ENCODE measurements around the gene C1orf232. TPM values are rescaled to one million over a fixed set of nuclear protein-coding genes. Genes with fewer than 3 reads are reported as not detected.

The C1orf232 gene
- total and polyA plus RNA-seq, 2 of the 13 experiments (the other 11 are each of a cell fraction or from before 2014, with no cell fraction given): not detected

- H3K9me3 ChIP-seq (ENCODE audit: low read length): no peaks in the 10 kb centered on the region
- intact Hi-C loops (cut with micrococcal nuclease; ENCODE audit: unreplicated experiment) (no loop called here), in situ Hi-C loops (cut with HindIII; ENCODE audit: extremely low pct_ligation_motif_present, low pct_unique_long_range_greater_than_20kb) (no loop called here)
- no peak for FAIRE-seq
- no peak for DNase-seq (ENCODE audit: low spot score)
- no peak for ATAC-seq
- H3K36me3 ChIP-seq (replicated peaks in 1 of 2; ENCODE audit: control insufficient read depth in 1 of 2, insufficient read depth in 2 of 2, low read length in 2 of 2): peaks cover 2 to 5% of the 10 kb centered on the region in 2 experiments
- no peaks in the 10 kb centered on the region; a peak in 1 of 5 replicates for H3K27me3 ChIP-seq (ENCODE audit: control insufficient read depth in 1 of 2, insufficient read depth in 2 of 2, low read length in 2 of 2)
- ChIA-PET POLR2A (no interaction called here), CTCF (ENCODE audit: low intra/inter-chr PET ratio, low total read pairs) (no interaction called here)
- peaks cover under 1% of the 10 kb centered on the region; the same call in 1 of the 2 replicates for H3K4me1 ChIP-seq (ENCODE audit: insufficient read depth, low read length)
- H3K4me3 ChIP-seq (replicated peaks in 1 of 3; ENCODE audit: insufficient read depth in 1 of 3, low read depth in 2 of 3, low read length in 3 of 3): no peak overlapping the region
- H3K4me2 ChIP-seq (ENCODE audit: low read depth, low read length): no peak overlapping the region
- no peaks in the 10 kb centered on the region for H3K79me2 ChIP-seq (ENCODE audit: insufficient read depth, low read length)
- WGBS (ENCODE audit: low lambda C conversion rate): 93% methylated on average over 8 of the region's 8 CpGs
- no peak overlapping the region for H3K9ac ChIP-seq (ENCODE audit: insufficient read depth, low read depth, low read length)
- TSS peak; percentile 25 for BruUV-seq (replicated peaks)
- no peaks in the 10 kb centered on the region for H4K20me1 ChIP-seq (ENCODE audit: insufficient read depth, low read length)
- no peak overlapping the region for H3K27ac ChIP-seq (ENCODE audit: extremely low read length, insufficient read depth, low read length)
- no peak overlapping the region for H2AFZ ChIP-seq (ENCODE audit: low read length)
- TF ChIP-seq STAT6 (CRISPR knock-in tag; IDR thresholded peaks at IDR 0.05; ENCODE audit: borderline replicate concordance) (no peak), ZNF572 (CRISPR knock-in tag; IDR thresholded peaks at IDR 0.05) (no peak), ZNF280D (CRISPR knock-in tag; IDR thresholded peaks at IDR 0.05) (no peak), ZNF441 (CRISPR knock-in tag; IDR thresholded peaks at IDR 0.05; ENCODE audit: borderline replicate concordance) (no peak), PAWR (CRISPR knock-in tag; IDR thresholded peaks at IDR 0.05; ENCODE audit: borderline replicate concordance) (no peak), ZNF33B (CRISPR knock-in tag; IDR thresholded peaks at IDR 0.05) (no peak), ARID5B (CRISPR knock-in tag; IDR thresholded peaks at IDR 0.05) (no peak), GABPA (IDR thresholded peaks at IDR 0.05; ENCODE audit: low read depth, low read length) (no peak), GABPA (CRISPR knock-in tag; IDR thresholded peaks at IDR 0.05; ENCODE audit: low read depth) (no peak), FOSL1 (CRISPR knock-in tag; IDR thresholded peaks at IDR 0.05; ENCODE audit: borderline replicate concordance) (no peak), YEATS2 (CRISPR knock-in tag; IDR thresholded peaks at IDR 0.05; ENCODE audit: borderline replicate concordance) (no peak), ZNF207 (IDR thresholded peaks at IDR 0.05; ENCODE audit: borderline replicate concordance) (no peak), TFAP4 (IDR thresholded peaks at IDR 0.05; ENCODE audit: borderline replicate concordance, low read depth) (no peak)
Measured at GRCh38 chr1:26121854-26122773, 46.6 kb downstream of the C1orf232 start.

Data from HepG2 (cell line).